D721Med (cell line): Measurements from ENCODE around the gene LHX1.

Source experiments
- DNase-seq: peaks from one replicate; pipeline ENCODE4 v3.0.0; 2011; ENCODE audit warnings: low spot score; ENCODE audit not compliant: insufficient read length
- FAIRE-seq: peaks from 2 replicates; lab custom pipeline; 2011; peaks lifted over from hg19 to GRCh38; lab: Jason Lieb, UNC
- TF ChIP-seq, protein P1 (sequence below): IDR thresholded peaks from 2 replicates; pipeline ENCODE4 v1.5.1; 2012; ENCODE audit warnings: mild to moderate bottlenecking, control low read depth; ENCODE audit not compliant: insufficient read depth; ENCODE audit errors: missing control alignments

Gene LHX1

GRCh38 chr17:36894925-36895324 lies 42.4 kb upstream of the LHX1 start:
- no peak for FAIRE-seq
- TF ChIP-seq, protein P1, sequence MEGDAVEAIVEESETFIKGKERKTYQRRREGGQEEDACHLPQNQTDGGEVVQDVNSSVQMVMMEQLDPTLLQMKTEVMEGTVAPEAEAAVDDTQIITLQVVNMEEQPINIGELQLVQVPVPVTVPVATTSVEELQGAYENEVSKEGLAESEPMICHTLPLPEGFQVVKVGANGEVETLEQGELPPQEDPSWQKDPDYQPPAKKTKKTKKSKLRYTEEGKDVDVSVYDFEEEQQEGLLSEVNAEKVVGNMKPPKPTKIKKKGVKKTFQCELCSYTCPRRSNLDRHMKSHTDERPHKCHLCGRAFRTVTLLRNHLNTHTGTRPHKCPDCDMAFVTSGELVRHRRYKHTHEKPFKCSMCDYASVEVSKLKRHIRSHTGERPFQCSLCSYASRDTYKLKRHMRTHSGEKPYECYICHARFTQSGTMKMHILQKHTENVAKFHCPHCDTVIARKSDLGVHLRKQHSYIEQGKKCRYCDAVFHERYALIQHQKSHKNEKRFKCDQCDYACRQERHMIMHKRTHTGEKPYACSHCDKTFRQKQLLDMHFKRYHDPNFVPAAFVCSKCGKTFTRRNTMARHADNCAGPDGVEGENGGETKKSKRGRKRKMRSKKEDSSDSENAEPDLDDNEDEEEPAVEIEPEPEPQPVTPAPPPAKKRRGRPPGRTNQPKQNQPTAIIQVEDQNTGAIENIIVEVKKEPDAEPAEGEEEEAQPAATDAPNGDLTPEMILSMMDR: no peak
- no peak for DNase-seq

GRCh38 chr17:36899250-36900159 lies 37.8 kb upstream of the LHX1 start:
- TF ChIP-seq, protein P1: no peak
- FAIRE-seq: no peak
- no peak for DNase-seq

GRCh38 chr17:36900160-36900512 lies 37.1 kb upstream of the LHX1 start:
- TF ChIP-seq, protein P1: no peak
- no peak for FAIRE-seq
- no peak for DNase-seq

- DNase-seq (no peak), FAIRE-seq (no peak)
- TF ChIP-seq, protein P1: no peak
Measured at GRCh38 chr17:36901506-36901905, 35.8 kb upstream of the LHX1 start.

DNA sequence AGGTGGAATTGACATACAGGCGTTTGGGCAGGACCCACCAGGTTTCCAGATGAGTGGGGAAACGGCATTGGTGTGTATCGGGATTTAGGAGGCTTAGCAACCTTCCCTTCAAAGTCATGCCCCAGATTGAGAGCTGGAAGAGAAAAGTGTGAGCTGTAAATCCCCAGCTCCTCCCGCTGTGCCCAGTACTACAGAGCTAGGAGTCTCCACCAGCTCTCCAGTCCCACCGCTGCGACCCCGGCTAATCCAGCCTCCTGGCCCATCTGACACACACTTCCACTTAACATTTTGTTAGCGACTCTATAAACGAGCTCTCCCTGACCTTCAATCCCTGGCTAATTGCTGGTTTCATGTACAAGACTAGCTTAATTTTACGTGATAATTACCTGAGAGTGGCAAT lies 29.9 kb upstream of the LHX1 start:
- no peak for DNase-seq
- no peak for FAIRE-seq
- TF ChIP-seq, protein P1: no peak

DNA sequence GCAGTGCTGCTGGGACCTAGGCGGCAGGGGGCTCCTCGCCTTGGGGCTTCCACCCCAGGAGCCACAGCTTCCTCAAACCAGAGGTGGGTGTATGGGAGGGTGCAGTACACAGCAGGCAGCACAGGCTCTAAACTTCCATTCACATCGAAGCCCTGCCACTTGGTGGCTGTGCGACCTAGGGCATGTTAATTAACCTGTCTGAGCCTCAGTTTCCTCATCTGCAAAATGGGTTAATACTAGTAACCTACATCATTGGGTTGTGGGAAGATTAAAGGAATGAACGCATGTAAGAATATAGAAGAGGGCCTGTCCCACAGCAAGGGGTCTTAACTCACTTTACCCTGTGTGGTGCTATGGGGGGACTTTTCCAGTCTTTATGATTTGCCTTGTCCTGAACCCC lies 26.8 kb upstream of the LHX1 start:
- FAIRE-seq: no peak
- TF ChIP-seq, protein P1: no peak
- no peak for DNase-seq

DNA sequence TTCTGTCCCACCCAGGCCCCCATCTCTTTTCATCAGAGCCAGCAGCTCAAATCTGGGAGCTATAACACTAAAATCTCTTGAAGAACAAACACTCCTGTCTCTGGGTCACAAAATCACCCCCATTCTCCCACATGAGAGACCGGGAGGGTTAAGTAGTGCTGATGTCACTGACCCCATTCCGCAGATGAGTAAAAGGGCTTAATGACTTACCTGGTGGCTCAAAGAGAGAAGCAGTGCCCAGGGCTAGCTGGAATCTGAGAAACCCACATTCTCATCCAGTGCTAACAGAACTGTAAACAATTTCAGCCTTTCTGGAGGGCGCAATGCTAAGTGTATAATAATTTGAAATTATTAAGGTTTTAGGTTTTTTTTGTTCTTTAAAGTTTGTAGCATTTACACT lies 26.3 kb upstream of the LHX1 start:
- no peak for FAIRE-seq
- TF ChIP-seq, protein P1: no peak

More for the DNA sequence above, 26.3 kb upstream of the LHX1 start:
- DNase-seq: no peak
